ENCODE measurements around the gene LMOD3.

The LMOD3 gene

GRCh38 chr3:69121950-69122349, 445 bp downstream of the LMOD3 start:
- no peak for DNase-seq (ENCODE audit: low read depth in 2 of 2)

- DNase-seq (ENCODE audit: low read depth in 2 of 2) = no peak
These were observed 882 bp downstream of the LMOD3 start for GRCh38 chr3:69121513-69121912.

GRCh38 chr3:69120879-69121464, 1.4 kb downstream of the LMOD3 start:
- peak in 1 of 2 experiments; percentile 32 for DNase-seq (ENCODE audit: low read depth in 2 of 2)

GRCh38 chr3:69119681-69120080, 2.7 kb downstream of the LMOD3 start:
- DNase-seq (ENCODE audit: low read depth in 2 of 2) = no peak

- no peak for DNase-seq (ENCODE audit: low read depth in 2 of 2)
These were observed 3.3 kb downstream of the LMOD3 start for GRCh38 chr3:69119138-69119537.

- no peak for DNase-seq (ENCODE audit: low read depth in 2 of 2)
These were observed 3.8 kb downstream of the LMOD3 start for GRCh38 chr3:69118555-69118954.

- no peak for DNase-seq (ENCODE audit: low read depth in 2 of 2)
These were observed 5.5 kb downstream of the LMOD3 start for GRCh38 chr3:69116897-69117296.

- no peak for DNase-seq (ENCODE audit: low read depth in 2 of 2)
These were observed 6.2 kb downstream of the LMOD3 start for GRCh38 chr3:69116162-69116561.

- DNase-seq (ENCODE audit: low read depth in 2 of 2) = no peak
These were observed 6.7 kb downstream of the LMOD3 start for GRCh38 chr3:69115731-69116130.

- no peak for DNase-seq (ENCODE audit: low read depth in 2 of 2)
These were observed 8.9 kb downstream of the LMOD3 start for GRCh38 chr3:69113536-69113935.

GRCh38 chr3:69110941-69111546, 11.4 kb downstream of the LMOD3 start:
- no peak for DNase-seq (ENCODE audit: low read depth in 2 of 2)

- DNase-seq (ENCODE audit: low read depth in 2 of 2) = no peak
These were observed 13.6 kb downstream of the LMOD3 start for GRCh38 chr3:69108811-69109210.

GRCh38 chr3:69107841-69108240, 14.6 kb downstream of the LMOD3 start:
- no peak for DNase-seq (ENCODE audit: low read depth in 2 of 2)

- DNase-seq (ENCODE audit: low read depth in 2 of 2) = no peak
These were observed 17.1 kb downstream of the LMOD3 start for GRCh38 chr3:69105320-69105719.

- DNase-seq (ENCODE audit: low read depth in 2 of 2) = no peak
These were observed 17.8 kb downstream of the LMOD3 start for GRCh38 chr3:69104586-69104985.

- DNase-seq (ENCODE audit: low read depth in 2 of 2) = no peak
These were observed 19.3 kb downstream of the LMOD3 start for GRCh38 chr3:69103123-69103522.

GRCh38 chr3:69102384-69102783, 20.0 kb downstream of the LMOD3 start:
- DNase-seq (ENCODE audit: low read depth in 2 of 2) = no peak

GRCh38 chr3:69099576-69099975, 22.8 kb downstream of the LMOD3 start:
- no peak for DNase-seq (ENCODE audit: low read depth in 2 of 2)

GRCh38 chr3:69097407-69098086, 24.8 kb downstream of the LMOD3 start:
- no peak for DNase-seq (ENCODE audit: low read depth in 2 of 2)

GRCh38 chr3:69096299-69096698, 26.1 kb downstream of the LMOD3 start:
- DNase-seq (ENCODE audit: low read depth in 2 of 2) = no peak

GRCh38 chr3:69095636-69096035, 26.8 kb downstream of the LMOD3 start:
- no peak for DNase-seq (ENCODE audit: low read depth in 2 of 2)

- DNase-seq (ENCODE audit: low read depth in 2 of 2) = no peak
These were observed 27.8 kb downstream of the LMOD3 start for GRCh38 chr3:69094467-69095205.
